Measurements from ENCODE around the gene PDIA6.

PDIA6 gene

GRCh38 chr2:10740226-10740625, 72.4 kb downstream of the PDIA6 start:
- TF ChIP-seq SIN3A (IDR thresholded peaks at IDR 0.05; ENCODE audit: borderline replicate concordance, insufficient read depth, low read length) (no peak), FOXP2 (optimal IDR thresholded peaks at IDR 0.05; ENCODE audit: borderline replicate concordance, extremely low read depth, extremely low read length, insufficient read depth) (no peak), POLR2AphosphoS5 (IDR thresholded peaks at IDR 0.05; ENCODE audit: low read depth, low read length) (no peak), REST (IDR thresholded peaks at IDR 0.05; ENCODE audit: insufficient read depth in 1 of 2, low read depth in 2 of 2, low read length in 2 of 2) (no peak), TAF1 (IDR thresholded peaks at IDR 0.05; ENCODE audit: borderline replicate concordance, insufficient read depth, low read length) (no peak)

- TF ChIP-seq SIN3A (IDR thresholded peaks at IDR 0.05; ENCODE audit: borderline replicate concordance, insufficient read depth, low read length) = no peak
- no peak for TF ChIP-seq POLR2AphosphoS5 (IDR thresholded peaks at IDR 0.05; ENCODE audit: low read depth, low read length)
- TF ChIP-seq FOXP2 (optimal IDR thresholded peaks at IDR 0.05; ENCODE audit: borderline replicate concordance, extremely low read depth, extremely low read length, insufficient read depth) = no peak
- TF ChIP-seq REST (IDR thresholded peaks at IDR 0.05; ENCODE audit: insufficient read depth in 1 of 2, low read depth in 2 of 2, low read length in 2 of 2) = no peak
- TF ChIP-seq TAF1 (IDR thresholded peaks at IDR 0.05; ENCODE audit: borderline replicate concordance, insufficient read depth, low read length) = no peak
These were observed 74.4 kb downstream of the PDIA6 start for GRCh38 chr2:10738192-10738591.

GRCh38 chr2:10733980-10734379, 78.6 kb downstream of the PDIA6 start:
- no peak for TF ChIP-seq REST (IDR thresholded peaks at IDR 0.05; ENCODE audit: insufficient read depth in 1 of 2, low read depth in 2 of 2, low read length in 2 of 2)
- no peak for TF ChIP-seq POLR2AphosphoS5 (IDR thresholded peaks at IDR 0.05; ENCODE audit: low read depth, low read length)
- TF ChIP-seq SIN3A (IDR thresholded peaks at IDR 0.05; ENCODE audit: borderline replicate concordance, insufficient read depth, low read length) = no peak
- TF ChIP-seq TAF1 (IDR thresholded peaks at IDR 0.05; ENCODE audit: borderline replicate concordance, insufficient read depth, low read length) = no peak
- TF ChIP-seq FOXP2 (optimal IDR thresholded peaks at IDR 0.05; ENCODE audit: borderline replicate concordance, extremely low read depth, extremely low read length, insufficient read depth) = no peak

- TF ChIP-seq REST (IDR thresholded peaks at IDR 0.05; ENCODE audit: insufficient read depth in 1 of 2, low read depth in 2 of 2, low read length in 2 of 2) (no peak), FOXP2 (optimal IDR thresholded peaks at IDR 0.05; ENCODE audit: borderline replicate concordance, extremely low read depth, extremely low read length, insufficient read depth) (no peak), POLR2AphosphoS5 (IDR thresholded peaks at IDR 0.05; ENCODE audit: low read depth, low read length) (no peak), TAF1 (IDR thresholded peaks at IDR 0.05; ENCODE audit: borderline replicate concordance, insufficient read depth, low read length) (no peak), SIN3A (IDR thresholded peaks at IDR 0.05; ENCODE audit: borderline replicate concordance, insufficient read depth, low read length) (no peak)
These were observed 79.0 kb downstream of the PDIA6 start for GRCh38 chr2:10733566-10733925.

Measured in PFSK-1 (cell line).